NCI-H2107 treated with DMSO at 0.1 percent for 48 hours (cell line): ENCODE measurements around the gene HAUS1.

Experiments
- DNase-seq: peaks from one replicate; lab custom pipeline; 2025; ENCODE audit not compliant: unreplicated experiment; lab: John Stamatoyannopoulos, UW

Gene HAUS1

GRCh38 chr18:46104128-46104911 is at the start of gene HAUS1:
TSS of gene HAUS1 (plus strand) at chr18:46104385. CDS start at chr18:46104412, 27 bp downstream.
- DNase-seq: peak; percentile 94

- DNase-seq: no peak
These were observed 49.0 kb upstream of the HAUS1 start for GRCh38 chr18:46054956-46055837.

- DNase-seq: no peak
These were observed 48.4 kb upstream of the HAUS1 start for GRCh38 chr18:46055838-46056230.

DNA sequence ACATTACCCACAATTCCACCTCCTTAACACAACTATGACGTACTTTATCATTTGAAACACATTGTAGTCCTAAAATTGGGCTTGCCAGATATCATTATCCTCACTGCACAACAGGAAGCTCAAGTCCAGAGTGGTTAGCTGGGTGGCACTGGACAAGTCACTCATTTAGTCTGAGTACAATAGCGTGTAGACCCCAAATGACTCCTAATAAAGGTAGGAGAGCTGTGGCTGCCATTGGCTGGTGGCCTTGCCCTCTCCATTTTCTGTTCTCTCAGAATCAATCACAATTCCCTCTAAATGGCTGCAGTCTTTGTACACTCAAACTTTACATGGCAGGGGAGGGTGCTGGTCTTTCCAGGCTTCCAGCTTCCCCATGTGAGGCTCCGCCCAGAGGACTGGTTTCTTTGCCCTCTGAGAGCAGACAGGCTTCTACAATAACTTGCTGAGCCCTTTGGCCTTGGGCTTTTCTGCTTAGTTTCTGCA is 43.8 kb upstream of the HAUS1 start:
- no peak for DNase-seq

DNA sequence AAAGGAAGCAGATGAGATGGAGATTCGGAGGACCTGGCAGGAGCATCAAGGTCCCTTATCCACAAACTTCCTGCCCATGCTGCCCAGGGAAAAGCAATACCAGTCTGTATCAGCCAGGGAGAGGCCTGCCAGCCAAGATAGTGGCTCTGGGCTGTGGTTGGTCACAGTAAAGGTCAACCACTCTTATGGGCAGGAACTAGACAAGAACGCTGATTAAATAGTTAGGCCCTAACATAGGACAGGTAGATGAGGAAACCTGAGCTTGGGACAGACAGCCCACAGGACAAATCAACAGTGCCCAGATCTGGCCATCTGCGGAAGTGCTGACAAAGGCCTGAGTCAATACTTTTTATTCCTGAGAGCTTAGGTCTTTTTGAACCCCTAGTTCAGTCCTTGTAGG is 42.8 kb upstream of the HAUS1 start:
- no peak for DNase-seq

- no peak for DNase-seq
These were observed 42.4 kb upstream of the HAUS1 start for GRCh38 chr18:46061796-46062195.

DNA sequence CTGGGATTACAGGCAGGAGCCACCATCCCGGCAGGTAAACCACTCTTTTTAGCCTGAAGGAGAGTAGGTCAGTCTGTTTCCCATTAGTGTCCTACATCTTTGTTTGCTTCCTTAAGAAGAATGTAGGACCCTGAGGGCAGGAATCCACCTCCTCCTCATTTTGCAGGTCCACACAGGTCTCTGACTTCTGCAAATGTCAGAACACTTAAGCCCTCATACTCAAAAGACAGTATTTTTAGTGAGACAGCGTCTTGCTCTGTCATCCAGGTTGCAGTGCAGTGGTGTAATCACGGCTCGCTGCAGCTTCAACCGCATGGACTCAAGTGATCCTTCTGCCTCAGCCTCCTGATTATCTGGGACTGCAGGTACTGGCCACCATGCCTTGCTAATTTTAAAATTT is 41.4 kb upstream of the HAUS1 start:
- DNase-seq: no peak

GRCh38 chr18:46067438-46068007 is 36.7 kb upstream of the HAUS1 start:
- no peak for DNase-seq

GRCh38 chr18:46068763-46069162 is 35.4 kb upstream of the HAUS1 start:
- no peak for DNase-seq

GRCh38 chr18:46069524-46069923 is 34.7 kb upstream of the HAUS1 start:
- DNase-seq: no peak

GRCh38 chr18:46070232-46070631 is 34.0 kb upstream of the HAUS1 start:
- DNase-seq: no peak

DNA sequence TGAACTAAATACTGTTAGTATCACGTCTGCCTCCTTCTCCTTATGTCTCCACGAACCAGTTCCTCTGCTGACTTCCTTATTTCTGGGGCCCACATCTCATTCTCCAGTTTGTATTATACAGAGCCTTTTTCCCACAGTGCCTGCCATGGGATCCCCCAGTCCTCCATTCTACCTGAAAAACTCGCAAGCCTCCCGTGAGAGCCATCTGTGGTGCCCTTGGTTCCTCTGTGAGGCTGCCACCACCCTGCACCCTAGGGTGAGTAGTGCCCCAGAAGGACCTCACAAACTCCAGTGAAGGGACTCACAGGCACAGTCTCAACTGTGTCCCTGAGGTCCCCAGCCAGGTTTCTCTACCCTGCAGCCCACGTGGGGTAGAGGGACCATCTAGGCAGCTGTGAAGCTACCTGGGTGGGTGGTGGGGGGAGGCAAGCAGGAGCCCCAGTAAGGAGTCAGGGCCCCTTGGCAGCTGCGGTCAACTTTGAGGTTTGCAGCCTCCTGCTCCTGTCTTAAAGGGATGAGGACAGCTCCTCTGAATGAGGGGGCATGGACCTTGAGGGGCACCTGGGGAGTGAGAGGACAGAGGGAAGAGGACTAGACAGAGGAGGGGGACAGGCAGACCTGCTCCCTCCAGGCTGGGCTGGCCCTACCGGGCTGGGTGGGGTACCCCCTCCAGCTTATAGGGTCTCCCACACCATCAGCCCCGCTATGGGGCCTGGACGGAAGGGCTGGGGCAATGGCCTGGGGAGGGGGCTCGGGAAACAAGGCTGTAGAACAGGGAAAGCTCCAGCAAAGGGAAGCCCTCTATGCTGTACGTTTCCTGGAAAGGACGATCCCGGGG is 33.2 kb upstream of the HAUS1 start:
- no peak for DNase-seq

- DNase-seq: peak; percentile 6
These were observed 32.4 kb upstream of the HAUS1 start, which contains the start of gene PSTPIP2 for GRCh38 chr18:46071653-46072375. TSS of gene PSTPIP2 (minus strand) at chr18:46072260. CDS start at chr18:46072188, 72 bp downstream.

- DNase-seq: no peak
These were observed 31.8 kb upstream of the HAUS1 start for GRCh38 chr18:46072376-46072867.

GRCh38 chr18:46072959-46073358 is 31.2 kb upstream of the HAUS1 start:
- DNase-seq: no peak

GRCh38 chr18:46073474-46074331 is 30.5 kb upstream of the HAUS1 start:
- peak; percentile 86 for DNase-seq

DNA sequence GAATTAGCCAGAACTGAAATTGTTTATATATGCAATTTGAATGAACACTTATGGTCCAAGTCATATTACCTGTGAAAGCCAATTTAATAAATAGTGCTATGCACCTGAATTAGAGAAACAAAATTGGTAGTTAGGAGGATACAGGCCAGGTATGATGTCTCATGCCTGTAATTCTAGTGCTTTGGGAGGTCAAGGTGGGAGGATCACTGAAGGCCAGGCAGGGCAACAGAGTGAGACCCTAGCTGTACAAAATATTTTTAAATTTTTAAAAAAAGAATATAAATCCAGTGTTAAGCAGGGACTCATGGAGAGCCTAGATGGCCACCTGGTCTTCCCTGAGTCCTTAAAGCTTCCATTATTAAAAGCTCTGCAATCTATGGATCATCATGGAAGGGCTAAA is 24.8 kb upstream of the HAUS1 start:
- no peak for DNase-seq

DNA sequence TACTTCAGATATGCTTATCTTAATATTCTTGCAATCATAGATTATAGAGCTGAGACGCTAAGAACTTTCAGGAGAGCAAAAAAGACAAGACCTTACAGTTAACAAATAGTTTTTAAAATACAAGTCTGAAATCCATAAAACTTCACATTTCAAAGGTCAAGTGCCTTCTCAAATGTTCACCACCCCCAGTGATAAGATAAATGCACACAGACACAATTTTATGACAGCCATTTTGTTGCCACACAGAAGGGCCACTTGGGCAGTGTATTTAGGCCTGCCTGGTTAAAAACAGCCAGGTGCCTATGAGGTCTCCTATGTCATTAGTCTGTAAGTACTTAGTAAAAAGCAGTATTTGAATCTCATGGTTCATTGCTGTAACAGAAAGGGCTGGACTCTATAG is 24.0 kb upstream of the HAUS1 start:
- no peak for DNase-seq

DNA sequence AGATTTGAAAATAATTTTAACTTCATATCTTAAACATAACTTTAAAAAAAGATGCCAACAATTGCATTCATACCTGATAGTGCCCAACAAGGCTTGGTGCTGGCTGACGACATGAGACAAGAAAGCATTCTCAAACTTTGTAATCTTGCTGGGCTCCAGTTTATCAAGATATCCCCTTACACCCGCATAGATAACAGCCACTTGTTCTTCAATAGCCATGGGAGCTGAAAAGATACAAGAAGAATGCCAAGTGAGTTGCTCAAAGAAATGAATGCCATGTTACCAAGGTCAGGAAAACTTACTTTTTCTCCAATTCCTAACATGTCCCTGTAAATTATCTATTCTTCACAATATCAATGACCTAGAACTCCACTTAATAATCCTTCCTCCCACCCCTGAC is 19.8 kb upstream of the HAUS1 start:
- no peak for DNase-seq
